Chondrocyte (in vitro differentiated cells): Measurements from ENCODE around the gene GPR31. TPM values are rescaled to one million over a fixed set of nuclear protein-coding genes. Genes with fewer than 3 reads are reported as not detected.
"Not testable (repeated sequence)": the region's sequence is repeated elsewhere in the genome, so short reads cannot be mapped to it uniquely, and the experiment has no call there.

Experiments
- DNase-seq: peaks from one replicate; pipeline ENCODE4 v3.0.0; 2021; ENCODE audit warnings: mixed read lengths, low spot score
- H3K27ac Mint-ChIP-seq: one replicate; pipeline ENCODE4 v1.8.0; 2021; ENCODE audit warnings: mild to moderate bottlenecking, moderate library complexity, mixed read lengths; ENCODE audit not compliant: unreplicated experiment
- H3K27me3 Mint-ChIP-seq: 2 replicates; pipeline ENCODE4 v1.8.0; 2021; ENCODE audit warnings: low read depth, mixed read lengths
- H3K36me3 Mint-ChIP-seq: 2 replicates; pipeline ENCODE4 v1.8.0; 2021; ENCODE audit warnings: low read depth, mixed read lengths
- H3K4me1 Mint-ChIP-seq: 2 replicates; pipeline ENCODE4 v1.8.0; 2021; ENCODE audit warnings: low read depth, mild to moderate bottlenecking, mixed read lengths
- H3K4me3 Mint-ChIP-seq: one replicate; pipeline ENCODE4 v1.8.0; 2021; ENCODE audit warnings: mild to moderate bottlenecking, moderate library complexity, mixed read lengths; ENCODE audit not compliant: unreplicated experiment
- H3K9me3 Mint-ChIP-seq: 2 replicates; pipeline ENCODE4 v1.8.0; 2021; ENCODE audit warnings: low read depth, mixed read lengths
- total RNA-seq: library from RNA; stranded (reverse); gene quantifications from 3 replicates; pipeline ENCODE4 v1.2.1, GENCODE V29; 2021
- TF ChIP-seq, protein P1 (sequence below): fragments of 200-600 bp; sonication (generic); IDR thresholded peaks from 2 replicates; pipeline ENCODE4 v1.5.0; 2021; ENCODE audit warnings: antibody characterized with exemption, mild to moderate bottlenecking, moderate library complexity

The GPR31 gene
- total RNA-seq, 1 donor from 2014 or later: not detected

DNA sequence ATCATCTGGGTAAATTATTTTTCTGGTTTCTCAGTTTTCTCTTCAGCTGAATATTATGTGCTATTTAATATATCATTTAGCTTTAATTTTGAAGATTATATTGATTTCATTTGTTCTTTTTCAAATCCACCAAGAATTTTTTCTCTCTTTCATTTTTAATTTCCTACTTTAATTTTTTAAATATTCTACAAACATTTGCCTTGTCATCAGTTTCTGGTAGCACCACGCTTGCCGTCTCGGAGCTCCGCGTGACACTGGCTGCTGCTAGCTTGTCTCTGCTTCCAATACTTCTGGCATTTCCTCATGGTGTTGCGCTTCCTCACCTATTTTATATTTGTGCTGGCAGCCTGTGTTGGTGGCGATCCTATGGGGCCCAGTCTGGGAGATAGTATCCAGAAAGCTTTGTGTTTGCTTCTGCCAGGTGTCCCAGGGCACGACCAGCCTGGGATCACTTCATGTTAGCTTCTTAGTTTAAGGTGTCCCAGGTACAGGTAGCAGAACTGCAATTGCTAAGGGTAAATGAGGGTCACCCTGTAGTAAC lies 33.3 kb upstream of the GPR31 start:
- H3K27me3 Mint-ChIP-seq, H3K9me3 Mint-ChIP-seq, H3K36me3 Mint-ChIP-seq, DNase-seq, H3K27ac Mint-ChIP-seq, H3K4me1 Mint-ChIP-seq, H3K4me3 Mint-ChIP-seq: not testable (repeated sequence)

DNA sequence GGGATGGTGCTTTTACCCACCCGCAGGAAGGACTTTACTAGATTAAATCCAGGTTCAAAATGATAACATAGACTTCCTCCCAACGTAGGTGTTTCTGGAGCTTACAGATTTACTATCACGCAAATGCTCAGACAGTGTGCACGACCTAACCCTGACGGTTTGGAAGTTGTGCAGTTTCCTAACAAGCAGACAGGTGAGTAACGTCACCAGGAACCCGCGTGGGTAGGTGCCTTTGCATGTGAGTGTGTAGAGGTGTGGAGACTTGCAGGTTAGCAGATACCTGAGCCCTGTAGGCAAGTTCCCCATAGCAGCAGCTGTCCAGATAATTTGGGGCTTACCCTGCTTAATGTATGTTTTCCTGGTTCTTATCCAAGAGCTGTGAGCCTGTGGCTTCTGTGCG lies 29.5 kb upstream of the GPR31 start:
- H3K4me3 Mint-ChIP-seq, DNase-seq, H3K27ac Mint-ChIP-seq, H3K36me3 Mint-ChIP-seq, H3K4me1 Mint-ChIP-seq, H3K27me3 Mint-ChIP-seq, H3K9me3 Mint-ChIP-seq: not testable (repeated sequence)

DNA sequence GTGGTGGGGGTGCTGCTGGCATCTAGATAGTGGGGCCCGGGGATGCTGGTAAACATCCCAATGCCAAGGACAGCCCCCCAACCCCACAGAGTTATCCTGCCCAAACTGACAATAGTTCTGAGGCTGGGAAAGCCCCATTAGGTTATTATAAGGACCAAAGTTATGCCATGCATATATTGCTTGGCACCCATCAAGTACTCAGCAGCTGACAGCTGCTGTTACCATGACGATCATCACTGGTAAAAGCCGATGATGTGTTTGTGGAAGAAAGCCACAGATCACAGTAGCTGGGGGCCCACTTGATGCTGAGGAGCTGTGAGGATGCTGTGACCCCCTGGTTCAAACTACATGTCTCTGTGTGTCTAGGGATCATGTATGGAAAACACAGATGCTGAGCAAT lies 27.3 kb upstream of the GPR31 start:
- H3K36me3 Mint-ChIP-seq, H3K4me1 Mint-ChIP-seq, H3K27me3 Mint-ChIP-seq, H3K27ac Mint-ChIP-seq, H3K9me3 Mint-ChIP-seq, H3K4me3 Mint-ChIP-seq, DNase-seq: not testable (repeated sequence)

GRCh38 chr6:167182913-167183314 lies 25.1 kb upstream of the GPR31 start:
- TF ChIP-seq, protein P1, sequence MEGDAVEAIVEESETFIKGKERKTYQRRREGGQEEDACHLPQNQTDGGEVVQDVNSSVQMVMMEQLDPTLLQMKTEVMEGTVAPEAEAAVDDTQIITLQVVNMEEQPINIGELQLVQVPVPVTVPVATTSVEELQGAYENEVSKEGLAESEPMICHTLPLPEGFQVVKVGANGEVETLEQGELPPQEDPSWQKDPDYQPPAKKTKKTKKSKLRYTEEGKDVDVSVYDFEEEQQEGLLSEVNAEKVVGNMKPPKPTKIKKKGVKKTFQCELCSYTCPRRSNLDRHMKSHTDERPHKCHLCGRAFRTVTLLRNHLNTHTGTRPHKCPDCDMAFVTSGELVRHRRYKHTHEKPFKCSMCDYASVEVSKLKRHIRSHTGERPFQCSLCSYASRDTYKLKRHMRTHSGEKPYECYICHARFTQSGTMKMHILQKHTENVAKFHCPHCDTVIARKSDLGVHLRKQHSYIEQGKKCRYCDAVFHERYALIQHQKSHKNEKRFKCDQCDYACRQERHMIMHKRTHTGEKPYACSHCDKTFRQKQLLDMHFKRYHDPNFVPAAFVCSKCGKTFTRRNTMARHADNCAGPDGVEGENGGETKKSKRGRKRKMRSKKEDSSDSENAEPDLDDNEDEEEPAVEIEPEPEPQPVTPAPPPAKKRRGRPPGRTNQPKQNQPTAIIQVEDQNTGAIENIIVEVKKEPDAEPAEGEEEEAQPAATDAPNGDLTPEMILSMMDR: peak; percentile 66
- not testable (repeated sequence) for H3K36me3 Mint-ChIP-seq, H3K27me3 Mint-ChIP-seq, H3K4me1 Mint-ChIP-seq, H3K27ac Mint-ChIP-seq, H3K9me3 Mint-ChIP-seq, DNase-seq, H3K4me3 Mint-ChIP-seq

DNA sequence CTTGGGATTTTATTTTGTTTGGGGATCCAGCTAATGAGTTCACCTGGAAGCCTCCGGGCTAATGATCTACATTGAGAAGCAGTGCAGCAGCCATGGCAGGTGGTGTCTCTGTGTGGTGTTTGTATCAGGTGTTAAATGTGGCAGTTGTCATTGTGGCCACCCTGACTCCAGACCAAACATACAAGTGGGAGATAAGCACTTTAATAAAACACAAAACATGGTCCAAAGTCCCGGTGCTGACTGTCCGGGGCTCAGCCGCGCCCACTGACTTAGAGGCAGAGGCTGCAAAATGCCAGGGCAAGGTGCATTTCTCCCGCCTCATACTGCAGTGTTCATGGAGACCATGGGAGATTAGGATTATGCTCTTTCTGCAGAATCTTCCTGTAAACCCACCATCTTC lies 23.6 kb upstream of the GPR31 start:
- not testable (repeated sequence) for H3K27ac Mint-ChIP-seq, H3K4me1 Mint-ChIP-seq, H3K36me3 Mint-ChIP-seq, H3K9me3 Mint-ChIP-seq, DNase-seq, H3K4me3 Mint-ChIP-seq
- peaks cover 11% of the 10 kb centered on the region for H3K27me3 Mint-ChIP-seq

DNA sequence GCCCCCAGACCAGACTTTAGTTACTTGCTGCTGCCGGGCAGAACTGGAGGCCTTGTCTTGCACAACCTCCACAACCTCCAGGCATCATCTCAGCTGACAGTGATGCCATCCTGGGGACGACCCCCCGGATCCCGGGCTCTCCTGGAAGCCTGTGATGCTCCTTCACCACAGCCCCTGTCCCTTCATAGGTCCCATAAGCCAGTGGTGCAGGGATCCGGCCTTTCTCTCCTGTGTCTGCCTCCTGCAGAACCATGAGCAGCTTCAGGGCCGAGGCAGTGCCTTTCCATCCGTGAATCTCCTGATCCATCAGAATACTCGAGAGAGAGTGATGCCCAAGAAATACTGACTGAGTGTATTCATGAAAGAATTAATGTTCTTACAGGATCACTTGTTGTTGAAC lies 22.3 kb upstream of the GPR31 start:
- not testable (repeated sequence) for H3K9me3 Mint-ChIP-seq, DNase-seq, H3K4me3 Mint-ChIP-seq, H3K27ac Mint-ChIP-seq, H3K4me1 Mint-ChIP-seq, H3K36me3 Mint-ChIP-seq
- peaks cover 11% of the 10 kb centered on the region for H3K27me3 Mint-ChIP-seq

DNA sequence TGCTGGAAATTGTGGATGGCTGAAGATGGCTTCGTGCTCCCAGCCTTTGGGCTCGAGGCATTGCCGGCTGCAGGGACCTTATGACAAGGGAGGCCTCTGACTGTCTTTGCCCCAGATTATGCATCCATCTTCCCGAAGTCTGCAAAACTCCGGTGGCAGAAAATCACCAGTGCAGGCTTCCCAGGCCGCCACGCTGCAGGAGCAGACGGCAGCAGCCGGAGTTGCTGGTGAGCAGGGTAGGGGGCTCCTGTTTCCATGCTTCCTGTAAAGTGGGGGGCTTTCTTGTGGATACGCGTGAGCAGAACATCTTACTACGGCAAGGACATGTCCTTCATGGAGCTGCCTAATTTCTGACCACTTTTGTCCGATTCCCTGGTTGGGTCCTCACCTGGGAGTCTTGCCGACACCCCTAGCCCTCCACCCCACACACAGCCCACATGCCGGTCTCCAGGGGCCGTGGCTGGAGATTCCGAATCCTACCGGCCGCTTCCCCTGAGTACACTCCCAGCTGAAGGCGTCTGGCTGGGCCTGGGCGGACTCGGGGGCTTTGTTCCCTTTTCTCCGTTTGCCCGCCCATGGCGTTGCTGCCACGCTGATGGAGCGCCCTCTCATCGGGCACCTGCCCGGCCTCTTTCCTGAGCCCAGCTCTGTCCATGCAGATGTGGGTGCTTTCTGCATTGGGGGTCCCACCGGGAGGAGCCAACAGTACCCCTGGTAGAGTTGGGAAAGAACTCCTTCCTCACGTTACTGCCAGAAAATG lies 21.3 kb upstream of the GPR31 start:
- H3K27me3 Mint-ChIP-seq: peaks cover 11% of the 10 kb centered on the region
- H3K4me1 Mint-ChIP-seq, DNase-seq, H3K9me3 Mint-ChIP-seq, H3K36me3 Mint-ChIP-seq, H3K4me3 Mint-ChIP-seq, H3K27ac Mint-ChIP-seq: not testable (repeated sequence)

DNA sequence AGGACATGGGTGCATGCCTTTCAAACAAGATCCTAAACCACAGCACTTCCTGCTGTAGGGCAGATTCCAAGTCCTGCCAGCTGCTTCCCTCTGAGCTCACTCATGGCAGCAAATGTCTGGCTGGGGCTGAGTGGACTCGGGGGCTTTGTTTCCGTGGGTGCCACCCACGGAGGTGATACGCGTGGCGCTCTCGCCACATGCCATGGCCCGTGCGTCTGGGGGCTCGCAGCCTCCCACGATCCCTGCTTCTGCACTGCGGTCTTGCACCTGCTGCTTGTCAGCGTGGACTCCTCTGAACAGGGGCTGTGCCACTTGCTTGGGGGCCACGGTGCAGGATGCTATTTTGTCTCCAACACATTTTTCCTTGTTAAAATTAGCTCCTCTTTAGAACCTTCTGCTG lies 19.5 kb upstream of the GPR31 start:
- H3K4me3 Mint-ChIP-seq, H3K9me3 Mint-ChIP-seq: not testable (repeated sequence)

GRCh38 chr6:167172011-167172410 lies 14.2 kb upstream of the GPR31 start:
- not testable (repeated sequence) for H3K9me3 Mint-ChIP-seq, H3K4me3 Mint-ChIP-seq, H3K36me3 Mint-ChIP-seq, H3K4me1 Mint-ChIP-seq, DNase-seq, H3K27ac Mint-ChIP-seq
- H3K27me3 Mint-ChIP-seq: peaks cover 30% of the 10 kb centered on the region

More for the DNA sequence above, 19.5 kb upstream of the GPR31 start:
- not testable (repeated sequence) for H3K27ac Mint-ChIP-seq, H3K36me3 Mint-ChIP-seq, H3K4me1 Mint-ChIP-seq, DNase-seq
- peaks cover 17% of the 10 kb centered on the region for H3K27me3 Mint-ChIP-seq

GRCh38 chr6:167171300-167171699 lies 13.5 kb upstream of the GPR31 start:
- H3K4me3 Mint-ChIP-seq, DNase-seq: not testable (repeated sequence)

GRCh38 chr6:167169867-167170266 lies 12.1 kb upstream of the GPR31 start:
- peaks cover 45% of the 10 kb centered on the region for H3K27me3 Mint-ChIP-seq
- H3K9me3 Mint-ChIP-seq, H3K27ac Mint-ChIP-seq, H3K4me1 Mint-ChIP-seq, H3K36me3 Mint-ChIP-seq, DNase-seq, H3K4me3 Mint-ChIP-seq: not testable (repeated sequence)

More at GRCh38 chr6:167171300-167171699, 13.5 kb upstream of the GPR31 start:
- not testable (repeated sequence) for H3K4me1 Mint-ChIP-seq, H3K9me3 Mint-ChIP-seq, H3K27ac Mint-ChIP-seq, H3K36me3 Mint-ChIP-seq
- H3K27me3 Mint-ChIP-seq: peaks cover 33% of the 10 kb centered on the region

GRCh38 chr6:167168296-167168695 lies 10.5 kb upstream of the GPR31 start:
- not testable (repeated sequence) for H3K4me1 Mint-ChIP-seq, H3K36me3 Mint-ChIP-seq, DNase-seq, H3K9me3 Mint-ChIP-seq, H3K4me3 Mint-ChIP-seq, H3K27ac Mint-ChIP-seq
- peaks cover 49% of the 10 kb centered on the region for H3K27me3 Mint-ChIP-seq
